Gastroesophageal sphincter (tissue), 4 donors: ENCODE data around the gene PGA4. TPM values are rescaled to one million over a fixed set of nuclear protein-coding genes. Genes with fewer than 3 reads are reported as not detected.
"Not testable (repeated sequence)": the region's sequence is repeated elsewhere in the genome, so short reads cannot be mapped to it uniquely, and the experiment has no call there.

ENCODE experiments used
- ATAC-seq: fragments of 150-250 bp; one replicate; pipeline ENCODE4 v1.9.1; 2016; ENCODE audit warnings: mild to moderate bottlenecking, moderate library complexity
- H3K27ac ChIP-seq, 4 donors: fragments of 200-600 bp; sonication (generic) in 3 of 4; 1 replicate in 3 of 4; 2 replicates in 1 of 4; pipeline ENCODE4 v1.5.1; 2016 to 2019
- H3K27me3 ChIP-seq: fragments of 200-600 bp; sonication (generic); one replicate; pipeline ENCODE4 v1.5.1; 2019
- H3K36me3 ChIP-seq, 2 donors: fragments of 200-600 bp; sonication (generic); one replicate each; pipeline ENCODE4 v1.5.1; 2019; ENCODE audit warnings: control low read depth in 1 of 2
- H3K4me1 ChIP-seq, 3 donors: fragments of 200-600 bp; sonication (generic); 1 replicate in 2 of 3; 2 replicates in 1 of 3; pipeline ENCODE4 v1.5.1; 2016 to 2019; ENCODE audit warnings: control low read depth in 2 of 3
- H3K4me3 ChIP-seq, 2 donors: fragments of 200-600 bp; sonication (generic); one replicate each; pipeline ENCODE4 v1.5.1; 2019; ENCODE audit warnings: mild to moderate bottlenecking in 1 of 2, moderate library complexity in 1 of 2
- H3K9me3 ChIP-seq, 3 donors: fragments of 200-600 bp; sonication (generic); one replicate each; pipeline ENCODE4 v1.5.1; 2017 to 2019; ENCODE audit warnings: control low read depth in 2 of 3
- WGBS, 2 donors: methylation state at CpG; one replicate each; pipeline ENCODE4 v1.1.5; 2018; ENCODE audit warnings: low coverage in 1 of 2; 5-methylcytosine and 5-hydroxymethylcytosine counted together
- total RNA-seq, 4 donors: library from RNA; depleted of rRNA; stranded (reverse); fragments of >200 nt; gene quantifications; one replicate each; pipeline ENCODE4 v1.1.0, GENCODE V29; 2016

Gene PGA4
- total RNA-seq, 4 donors from 2014 or later = 1.2 to 8.8 TPM; not detected in 2

DNA sequence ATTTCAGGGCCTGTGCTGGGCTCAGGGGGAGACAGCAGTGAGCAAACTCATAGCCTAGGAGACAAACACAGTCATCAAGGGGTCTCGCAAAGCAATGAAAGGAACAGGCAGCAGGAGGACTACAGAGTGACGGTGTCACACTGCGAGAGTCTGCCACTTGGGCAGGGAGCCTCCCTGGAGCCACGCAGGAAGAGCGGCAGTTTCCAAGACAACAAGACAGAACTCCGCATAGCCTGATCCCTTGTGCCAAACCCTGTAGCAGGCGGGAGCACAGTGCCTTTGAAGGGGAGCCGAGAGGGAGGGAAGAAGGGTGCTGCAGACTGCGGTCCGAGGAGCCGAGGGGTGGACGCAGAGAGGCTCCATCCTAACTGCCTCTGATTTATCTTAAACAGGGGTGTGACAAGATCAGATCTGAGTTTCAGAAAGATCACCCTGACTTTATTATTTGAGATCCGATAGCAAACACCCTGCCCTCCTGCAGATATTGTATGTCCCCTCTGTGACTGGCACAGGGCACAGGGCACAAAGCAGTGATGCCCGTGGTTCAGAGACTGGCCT, 17.6 kb upstream of the PGA4 start:
- WGBS, 2 donors = 60 to 67% methylated on average over 2 to 10 of the region's 14 CpGs
- not testable (repeated sequence) for H3K9me3 ChIP-seq, ATAC-seq, H3K27me3 ChIP-seq, H3K4me1 ChIP-seq, H3K4me3 ChIP-seq, H3K36me3 ChIP-seq, H3K27ac ChIP-seq

DNA sequence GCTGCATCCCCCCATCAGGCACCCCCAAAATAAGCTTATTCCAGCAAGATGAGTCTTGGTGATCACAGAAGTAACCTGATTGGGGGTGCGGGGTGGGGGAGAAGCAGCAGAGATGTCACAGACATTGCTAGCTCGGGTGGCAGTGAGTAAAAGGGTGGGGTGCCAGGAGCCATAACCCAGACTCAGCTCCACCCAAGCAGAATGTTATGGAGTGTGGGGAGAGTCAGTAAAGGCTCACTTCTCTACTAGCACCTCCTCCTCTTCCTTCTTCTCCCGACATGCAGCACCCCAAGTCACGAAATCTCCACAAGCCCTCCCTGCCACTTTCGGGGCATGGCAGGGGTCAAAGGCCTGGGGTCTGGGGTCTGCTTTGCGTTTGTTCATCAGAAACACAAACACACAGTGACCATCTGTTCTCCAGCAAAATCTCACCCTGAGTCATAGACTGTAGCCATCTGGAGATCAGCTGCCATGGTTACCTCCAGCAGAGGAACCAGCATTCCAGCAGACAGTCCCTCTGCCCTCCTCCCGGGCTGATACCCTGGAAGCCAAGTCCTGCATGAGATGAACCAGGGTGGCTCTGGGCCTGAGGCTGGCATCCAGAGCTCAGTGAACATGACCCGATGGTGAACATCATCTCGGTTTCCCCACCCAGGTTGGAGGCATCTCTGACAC, 14.4 kb upstream of the PGA4 start:
- no CpG with 5 or more reads among the region's 9 CpGs for WGBS, 2 donors
- H3K27me3 ChIP-seq, H3K4me1 ChIP-seq, H3K9me3 ChIP-seq, H3K27ac ChIP-seq, H3K36me3 ChIP-seq, ATAC-seq, H3K4me3 ChIP-seq: not testable (repeated sequence)

DNA sequence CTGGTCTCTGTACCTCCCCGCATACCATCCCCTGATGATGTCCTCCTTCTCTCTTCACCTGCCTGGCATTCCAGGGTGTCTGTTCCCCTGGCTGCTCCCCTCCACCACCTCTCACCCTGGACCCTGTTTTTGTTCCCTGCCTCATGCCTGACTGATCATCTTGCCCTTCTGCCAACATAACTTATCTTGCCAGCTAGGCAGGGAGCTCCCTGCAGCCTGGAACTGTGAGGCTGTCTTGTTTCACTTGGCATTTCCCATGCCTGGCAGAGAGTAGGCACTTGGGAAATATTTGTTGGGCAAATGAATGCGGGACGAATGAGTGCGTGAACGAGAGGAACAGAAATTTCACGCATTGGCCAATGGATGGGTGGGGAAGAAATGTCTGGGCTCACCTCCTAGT, 11.5 kb upstream of the PGA4 start:
- H3K4me3 ChIP-seq, H3K27ac ChIP-seq, H3K9me3 ChIP-seq, H3K36me3 ChIP-seq, H3K4me1 ChIP-seq, ATAC-seq, H3K27me3 ChIP-seq: not testable (repeated sequence)
- no CpG with 5 or more reads among the region's 6 CpGs for WGBS, 2 donors

DNA sequence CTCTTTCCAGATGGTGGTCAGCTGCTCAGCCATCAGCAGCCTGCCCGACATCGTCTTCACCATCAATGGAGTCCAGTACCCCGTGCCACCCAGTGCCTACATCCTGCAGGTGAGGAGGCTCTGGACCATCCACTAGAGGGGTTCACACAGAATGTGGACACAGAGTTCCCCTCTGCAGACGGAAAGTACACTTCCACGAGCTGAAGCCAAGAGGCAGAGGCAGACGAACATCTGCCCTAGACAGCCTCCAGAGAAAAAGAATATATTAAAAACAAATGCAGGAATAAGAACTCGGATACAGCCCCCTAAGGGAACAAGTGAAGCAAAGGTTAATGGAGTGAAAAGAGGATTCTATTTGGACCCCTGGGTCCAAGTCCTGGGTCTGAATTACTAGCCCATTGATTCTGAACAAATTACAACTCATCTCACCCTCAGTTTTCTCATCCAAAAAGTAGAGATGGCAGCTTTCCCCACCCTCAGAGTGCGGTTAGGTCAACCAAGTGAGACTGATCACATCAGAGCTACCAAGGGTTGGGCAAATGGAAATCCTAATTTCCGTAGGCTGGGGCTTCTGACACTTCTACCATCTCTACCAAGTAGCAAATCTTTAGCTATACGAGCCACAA, 10.7 kb upstream of the PGA4 start:
- not testable (repeated sequence) for ATAC-seq
- 54 to 65% methylated on average over 2 to 6 of the region's 10 CpGs for WGBS, 2 donors

DNA sequence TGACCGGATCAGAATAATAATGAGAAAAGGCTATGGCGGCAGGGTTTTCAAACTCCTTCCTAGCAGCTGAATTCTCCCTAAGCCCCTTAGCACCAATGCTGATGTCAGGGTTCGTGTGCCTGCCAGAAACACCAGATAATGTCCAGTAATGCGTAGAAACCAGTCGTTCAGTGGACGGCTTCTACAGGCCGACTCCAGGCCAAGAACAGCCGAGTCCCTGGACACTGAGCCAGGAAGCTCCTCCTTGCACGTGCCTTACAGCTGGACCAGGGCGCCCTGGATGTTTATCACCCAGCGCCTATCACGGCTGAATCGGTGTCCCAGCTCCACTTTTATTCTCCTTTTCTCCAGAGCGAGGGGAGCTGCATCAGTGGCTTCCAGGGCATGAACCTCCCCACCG, 9.9 kb upstream of the PGA4 start:
- H3K27me3 ChIP-seq, H3K27ac ChIP-seq, ATAC-seq, H3K4me3 ChIP-seq, H3K36me3 ChIP-seq, H3K9me3 ChIP-seq, H3K4me1 ChIP-seq: not testable (repeated sequence)
- no CpG with 5 or more reads among the region's 15 CpGs for WGBS, 2 donors

More for the DNA sequence above, 10.7 kb upstream of the PGA4 start:
- not testable (repeated sequence) for H3K4me1 ChIP-seq, H3K4me3 ChIP-seq, H3K36me3 ChIP-seq, H3K27ac ChIP-seq, H3K27me3 ChIP-seq, H3K9me3 ChIP-seq

DNA sequence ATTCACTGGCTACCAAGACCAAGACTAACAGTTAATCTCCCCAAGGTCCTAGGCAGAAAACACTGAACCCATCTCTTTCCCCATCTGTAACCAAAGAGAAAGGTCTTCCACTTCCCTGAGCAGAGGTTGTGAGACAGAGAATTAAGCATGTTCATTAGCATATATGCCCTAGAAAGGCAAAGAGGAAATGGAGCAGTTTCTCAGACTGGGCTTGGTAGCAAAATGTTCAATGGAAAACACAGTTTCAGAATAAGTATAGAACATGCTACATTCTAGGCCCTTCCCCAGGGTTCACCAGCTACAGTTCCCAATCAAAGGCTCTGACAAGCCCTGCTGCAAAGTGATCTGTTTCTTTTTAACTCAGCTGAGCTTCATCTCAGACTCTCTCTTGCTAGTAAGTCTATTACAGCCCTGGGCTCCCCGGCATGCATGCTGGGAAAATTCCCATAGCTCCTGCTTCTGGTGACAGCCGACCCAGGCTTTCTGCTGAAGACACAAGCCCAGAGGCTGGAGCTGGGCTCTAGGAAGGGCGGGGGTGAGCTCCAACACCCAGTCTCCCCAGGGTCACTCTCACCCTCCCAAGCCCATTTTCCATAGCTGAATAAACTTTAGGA, 8.3 kb upstream of the PGA4 start:
- ATAC-seq = not testable (repeated sequence)
- WGBS, 2 donors = no CpG with 5 or more reads among the region's 3 CpGs

DNA sequence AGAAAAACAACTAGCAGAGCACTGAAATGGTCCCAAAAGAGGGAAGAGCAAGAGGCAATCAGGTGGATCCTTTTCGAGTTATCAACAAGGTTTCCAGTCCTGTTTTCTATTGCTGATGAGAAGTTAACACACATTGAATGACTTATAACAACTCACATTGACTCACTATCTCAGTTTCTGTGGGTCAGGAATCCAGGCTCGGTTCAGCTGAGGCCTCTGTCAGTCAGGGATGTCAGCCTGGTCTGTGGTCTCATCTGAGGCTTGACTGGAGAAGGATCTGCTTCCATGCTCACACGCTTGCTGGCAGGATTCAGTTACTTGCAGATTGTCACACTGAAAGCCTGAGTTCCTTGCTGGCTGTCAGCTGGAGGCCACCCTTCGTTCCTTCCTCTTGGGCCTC, 3.8 kb upstream of the PGA4 start:
- H3K27me3 ChIP-seq, H3K27ac ChIP-seq, H3K36me3 ChIP-seq, H3K9me3 ChIP-seq, H3K4me1 ChIP-seq, ATAC-seq, H3K4me3 ChIP-seq: not testable (repeated sequence)
- WGBS, 2 donors = no CpG with 5 or more reads among the region's 4 CpGs

More for the DNA sequence above, 8.3 kb upstream of the PGA4 start:
- H3K4me1 ChIP-seq, H3K27me3 ChIP-seq, H3K27ac ChIP-seq, H3K4me3 ChIP-seq, H3K36me3 ChIP-seq, H3K9me3 ChIP-seq: not testable (repeated sequence)

DNA sequence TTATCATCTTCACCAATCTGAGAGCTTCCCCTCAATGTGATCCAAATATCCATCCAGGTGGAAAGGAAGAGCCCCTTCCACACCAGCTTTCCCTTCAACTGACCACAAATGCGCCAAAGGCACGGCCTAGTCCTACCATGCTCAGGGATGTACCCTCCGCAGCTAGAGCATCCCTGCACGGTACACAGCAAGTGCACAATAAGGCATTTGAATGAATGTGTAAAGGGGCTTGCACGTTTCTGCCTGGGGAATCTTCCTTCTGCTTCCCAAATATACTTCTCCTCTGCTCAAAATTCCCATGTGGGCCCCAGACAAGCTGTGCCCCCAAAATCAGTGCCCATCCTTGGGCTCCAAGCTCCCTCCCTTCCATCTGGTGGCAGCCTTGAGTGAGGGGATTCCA, 3.1 kb upstream of the PGA4 start:
- not testable (repeated sequence) for ATAC-seq, H3K4me3 ChIP-seq, H3K9me3 ChIP-seq, H3K27me3 ChIP-seq, H3K27ac ChIP-seq, H3K36me3 ChIP-seq, H3K4me1 ChIP-seq
- 50 to 75% methylated on average over 2 to 4 of the region's 5 CpGs for WGBS, 2 donors

DNA sequence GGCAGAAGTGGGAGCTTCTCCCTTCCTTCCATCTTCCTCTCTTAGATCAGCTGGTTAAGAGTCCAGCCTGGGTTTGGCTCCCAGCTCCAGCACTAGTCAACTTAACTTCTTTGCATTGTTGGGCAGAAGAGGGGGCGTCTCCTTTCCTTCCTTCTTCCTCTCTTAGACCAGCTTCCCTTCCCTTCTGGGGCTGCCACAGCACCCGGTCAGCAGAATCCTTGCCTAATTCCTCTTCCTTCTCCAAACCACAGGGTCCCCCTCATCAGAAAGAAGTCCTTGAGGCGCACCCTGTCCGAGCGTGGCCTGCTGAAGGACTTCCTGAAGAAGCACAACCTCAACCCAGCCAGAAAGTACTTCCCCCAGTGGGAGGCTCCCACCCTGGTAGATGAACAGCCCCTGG, 545 bp downstream of the PGA4 start:
- WGBS, 2 donors = no CpG with 5 or more reads among the region's 5 CpGs
- not testable (repeated sequence) for H3K27me3 ChIP-seq, H3K27ac ChIP-seq, H3K4me3 ChIP-seq, H3K36me3 ChIP-seq, H3K4me1 ChIP-seq, H3K9me3 ChIP-seq
- ATAC-seq = peak; percentile 25

DNA sequence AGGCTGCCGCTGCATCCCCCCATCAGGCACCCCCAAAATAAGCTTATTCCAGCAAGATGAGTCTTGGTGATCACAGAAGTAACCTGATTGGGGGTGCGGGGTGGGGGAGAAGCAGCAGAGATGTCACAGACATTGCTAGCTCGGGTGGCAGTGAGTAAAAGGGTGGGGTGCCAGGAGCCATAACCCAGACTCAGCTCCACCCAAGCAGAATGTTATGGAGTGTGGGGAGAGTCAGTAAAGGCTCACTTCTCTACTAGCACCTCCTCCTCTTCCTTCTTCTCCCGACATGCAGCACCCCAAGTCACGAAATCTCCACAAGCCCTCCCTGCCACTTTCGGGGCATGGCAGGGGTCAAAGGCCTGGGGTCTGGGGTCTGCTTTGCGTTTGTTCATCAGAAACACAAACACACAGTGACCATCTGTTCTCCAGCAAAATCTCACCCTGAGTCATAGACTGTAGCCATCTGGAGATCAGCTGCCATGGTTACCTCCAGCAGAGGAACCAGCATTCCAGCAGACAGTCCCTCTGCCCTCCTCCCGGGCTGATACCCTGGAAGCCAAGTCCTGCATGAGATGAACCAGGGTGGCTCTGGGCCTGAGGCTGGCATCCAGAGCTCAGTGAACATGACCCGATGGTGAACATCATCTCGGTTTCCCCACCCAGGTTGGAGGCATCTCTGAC, 4.5 kb downstream of the PGA4 start:
- not testable (repeated sequence) for H3K9me3 ChIP-seq, H3K4me1 ChIP-seq, H3K27me3 ChIP-seq, H3K36me3 ChIP-seq, H3K27ac ChIP-seq, ATAC-seq, H3K4me3 ChIP-seq
- WGBS, 2 donors = no CpG with 5 or more reads among the region's 10 CpGs

DNA sequence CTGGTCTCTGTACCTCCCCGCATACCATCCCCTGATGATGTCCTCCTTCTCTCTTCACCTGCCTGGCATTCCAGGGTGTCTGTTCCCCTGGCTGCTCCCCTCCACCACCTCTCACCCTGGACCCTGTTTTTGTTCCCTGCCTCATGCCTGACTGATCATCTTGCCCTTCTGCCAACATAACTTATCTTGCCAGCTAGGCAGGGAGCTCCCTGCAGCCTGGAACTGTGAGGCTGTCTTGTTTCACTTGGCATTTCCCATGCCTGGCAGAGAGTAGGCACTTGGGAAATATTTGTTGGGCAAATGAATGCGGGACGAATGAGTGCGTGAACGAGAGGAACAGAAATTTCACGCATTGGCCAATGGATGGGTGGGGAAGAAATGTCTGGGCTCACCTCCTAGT, 7.3 kb downstream of the PGA4 start:
- H3K36me3 ChIP-seq, H3K9me3 ChIP-seq, H3K4me3 ChIP-seq, H3K27me3 ChIP-seq, H3K27ac ChIP-seq, ATAC-seq, H3K4me1 ChIP-seq: not testable (repeated sequence)
- WGBS, 2 donors = no CpG with 5 or more reads among the region's 6 CpGs

DNA sequence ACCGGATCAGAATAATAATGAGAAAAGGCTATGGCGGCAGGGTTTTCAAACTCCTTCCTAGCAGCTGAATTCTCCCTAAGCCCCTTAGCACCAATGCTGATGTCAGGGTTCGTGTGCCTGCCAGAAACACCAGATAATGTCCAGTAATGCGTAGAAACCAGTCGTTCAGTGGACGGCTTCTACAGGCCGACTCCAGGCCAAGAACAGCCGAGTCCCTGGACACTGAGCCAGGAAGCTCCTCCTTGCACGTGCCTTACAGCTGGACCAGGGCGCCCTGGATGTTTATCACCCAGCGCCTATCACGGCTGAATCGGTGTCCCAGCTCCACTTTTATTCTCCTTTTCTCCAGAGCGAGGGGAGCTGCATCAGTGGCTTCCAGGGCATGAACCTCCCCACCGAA, 8.9 kb downstream of the PGA4 start:
- H3K27me3 ChIP-seq, H3K4me3 ChIP-seq, ATAC-seq, H3K27ac ChIP-seq, H3K36me3 ChIP-seq, H3K9me3 ChIP-seq, H3K4me1 ChIP-seq: not testable (repeated sequence)
- WGBS, 2 donors = no CpG with 5 or more reads among the region's 15 CpGs

DNA sequence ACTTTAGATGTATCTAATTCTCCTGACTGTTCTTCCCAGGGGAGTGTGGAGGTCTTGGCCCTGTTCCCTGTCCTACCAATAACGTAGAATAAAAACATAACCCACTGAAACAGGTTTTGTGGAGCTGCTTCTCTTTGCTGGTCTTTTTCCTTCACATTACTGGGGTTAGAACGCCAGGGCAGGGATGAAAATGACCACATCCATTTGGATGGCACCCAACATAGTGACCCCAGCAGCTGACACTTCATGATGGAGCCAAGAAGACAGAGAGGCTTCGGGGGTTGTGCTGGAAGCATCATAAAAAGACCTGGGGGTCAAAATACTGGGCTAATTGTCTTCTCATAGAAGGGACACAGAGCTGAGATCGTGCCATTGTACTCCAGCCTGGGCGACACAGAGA, 9.4 kb downstream of the PGA4 start:
- H3K4me1 ChIP-seq, H3K9me3 ChIP-seq, ATAC-seq, H3K27ac ChIP-seq, H3K27me3 ChIP-seq, H3K36me3 ChIP-seq, H3K4me3 ChIP-seq: not testable (repeated sequence)
- WGBS, 2 donors = no CpG with 5 or more reads among the region's 5 CpGs
